ENCODE results near the gene FAP. TPM values are rescaled to one million over a fixed set of nuclear protein-coding genes. Genes with fewer than 3 reads are reported as not detected.

Gene FAP
- total RNA-seq, 1 experiment from 2014 or later = not detected

DNA sequence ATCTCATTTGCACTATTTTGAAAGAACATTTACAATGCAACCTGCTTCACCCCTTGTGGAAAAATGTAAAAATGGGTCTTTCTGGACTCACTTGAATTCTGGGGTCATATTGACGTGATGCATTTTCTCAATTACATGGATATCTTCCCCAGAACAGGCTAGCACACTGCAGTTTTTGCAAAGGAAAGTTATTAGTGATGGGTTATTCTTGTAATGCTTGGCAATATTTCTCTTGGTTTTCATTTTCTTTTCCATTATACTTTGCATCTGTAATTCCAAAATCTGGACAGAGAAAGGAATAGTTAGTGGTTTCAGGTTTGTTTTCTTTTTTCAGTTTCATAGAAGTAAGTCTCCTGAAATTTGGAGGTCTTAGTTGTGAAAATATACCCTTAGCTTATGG, 24.8 kb upstream of the FAP start (continued):
- TF ChIP-seq, protein P1, sequence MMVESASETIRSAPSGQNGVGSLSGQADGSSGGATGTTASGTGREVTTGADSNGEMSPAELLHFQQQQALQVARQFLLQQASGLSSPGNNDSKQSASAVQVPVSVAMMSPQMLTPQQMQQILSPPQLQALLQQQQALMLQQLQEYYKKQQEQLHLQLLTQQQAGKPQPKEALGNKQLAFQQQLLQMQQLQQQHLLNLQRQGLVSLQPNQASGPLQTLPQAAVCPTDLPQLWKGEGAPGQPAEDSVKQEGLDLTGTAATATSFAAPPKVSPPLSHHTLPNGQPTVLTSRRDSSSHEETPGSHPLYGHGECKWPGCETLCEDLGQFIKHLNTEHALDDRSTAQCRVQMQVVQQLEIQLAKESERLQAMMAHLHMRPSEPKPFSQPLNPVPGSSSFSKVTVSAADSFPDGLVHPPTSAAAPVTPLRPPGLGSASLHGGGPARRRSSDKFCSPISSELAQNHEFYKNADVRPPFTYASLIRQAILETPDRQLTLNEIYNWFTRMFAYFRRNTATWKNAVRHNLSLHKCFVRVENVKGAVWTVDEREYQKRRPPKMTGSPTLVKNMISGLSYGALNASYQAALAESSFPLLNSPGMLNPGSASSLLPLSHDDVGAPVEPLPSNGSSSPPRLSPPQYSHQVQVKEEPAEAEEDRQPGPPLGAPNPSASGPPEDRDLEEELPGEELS (CRISPR knock-in tag; IDR thresholded peaks at IDR 0.05) = no peak
- TF ChIP-seq NR1H2 (CRISPR knock-in tag; IDR thresholded peaks at IDR 0.05) (no peak), ELF4 (CRISPR knock-in tag; IDR thresholded peaks at IDR 0.05; ENCODE audit: low read depth) (no peak), SMAD3 (CRISPR knock-in tag; IDR thresholded peaks at IDR 0.05; ENCODE audit: borderline replicate concordance) (no peak), CREB1 (CRISPR knock-in tag; IDR thresholded peaks at IDR 0.05) (no peak), NFE2L1 (CRISPR knock-in tag; IDR thresholded peaks at IDR 0.05) (no peak), ERG (CRISPR knock-in tag; IDR thresholded peaks at IDR 0.05) (no peak), ZNF219 (CRISPR knock-in tag; IDR thresholded peaks at IDR 0.05; ENCODE audit: borderline replicate concordance) (no peak)

DNA sequence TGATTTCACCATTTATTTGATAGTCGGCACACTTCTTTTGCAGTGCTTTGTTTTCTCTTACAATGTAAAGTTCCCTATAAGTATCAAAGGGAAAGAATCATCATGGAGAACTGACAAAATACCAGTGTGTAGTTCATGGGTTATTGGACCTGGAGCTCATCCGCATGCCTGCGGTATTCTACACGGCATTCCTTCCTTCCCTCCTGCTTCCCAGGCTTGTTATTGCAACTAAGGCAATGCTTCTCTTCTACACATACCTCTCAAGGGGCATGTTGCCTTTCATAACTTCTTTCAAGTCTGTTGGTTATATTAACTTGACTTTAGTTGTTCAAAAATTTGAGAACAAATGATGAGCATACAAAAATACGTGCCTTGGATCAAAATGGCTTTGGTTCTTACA, 24.3 kb upstream of the FAP start:
- Mint-ChIP-seq H3K4me3 (no peak overlapping the region), H3K27ac (no peak overlapping the region; the same call in 1 of the 2 replicates), H3K27me3 (ENCODE audit: low read depth) (no peaks in the 10 kb centered on the region), H3K36me3 (no peaks in the 10 kb centered on the region), H3K4me1 (no peaks in the 10 kb centered on the region), H3K9me3 (no peaks in the 10 kb centered on the region)
- no peak for DNase-seq (ENCODE audit: low spot score)
- ChIA-PET POLR2A (no interaction called here), CTCF (interaction anchor here (0.6 kb wide), 1 partner anchor 30 kb away, joined by 3 read pairs; no protein-coding TSS in a partner anchor)
- no peak for TF ChIP-seq ZNF232 (CRISPR knock-in tag; IDR thresholded peaks at IDR 0.05)
- TF ChIP-seq ESRRA (CRISPR knock-in tag; IDR thresholded peaks at IDR 0.05; ENCODE audit: borderline replicate concordance) = no peak
- TF ChIP-seq AFF4 (CRISPR knock-in tag; IDR thresholded peaks at IDR 0.05; ENCODE audit: borderline replicate concordance) = no peak
- TF ChIP-seq ERG (CRISPR knock-in tag; IDR thresholded peaks at IDR 0.05) = no peak
- no peak for TF ChIP-seq MLX (CRISPR knock-in tag; IDR thresholded peaks at IDR 0.05)
- ATAC-seq = no peak

- no peak overlapping the region for H3K4me3 Mint-ChIP-seq
- DNase-seq (ENCODE audit: low spot score) (no peak), ATAC-seq (peak; percentile 26; the same call in 1 of the 2 replicates)
- no peak overlapping the region for H3K27ac Mint-ChIP-seq
- no peaks in the 10 kb centered on the region for H3K27me3 Mint-ChIP-seq (ENCODE audit: low read depth)
- ChIA-PET CTCF (no interaction called here), POLR2A (no interaction called here)
- TF ChIP-seq, protein P2, sequence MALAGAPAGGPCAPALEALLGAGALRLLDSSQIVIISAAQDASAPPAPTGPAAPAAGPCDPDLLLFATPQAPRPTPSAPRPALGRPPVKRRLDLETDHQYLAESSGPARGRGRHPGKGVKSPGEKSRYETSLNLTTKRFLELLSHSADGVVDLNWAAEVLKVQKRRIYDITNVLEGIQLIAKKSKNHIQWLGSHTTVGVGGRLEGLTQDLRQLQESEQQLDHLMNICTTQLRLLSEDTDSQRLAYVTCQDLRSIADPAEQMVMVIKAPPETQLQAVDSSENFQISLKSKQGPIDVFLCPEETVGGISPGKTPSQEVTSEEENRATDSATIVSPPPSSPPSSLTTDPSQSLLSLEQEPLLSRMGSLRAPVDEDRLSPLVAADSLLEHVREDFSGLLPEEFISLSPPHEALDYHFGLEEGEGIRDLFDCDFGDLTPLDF (CRISPR knock-in tag; IDR thresholded peaks at IDR 0.05) = no peak
- TF ChIP-seq USF1 (CRISPR knock-in tag; IDR thresholded peaks at IDR 0.05) (no peak), ZNF232 (CRISPR knock-in tag; IDR thresholded peaks at IDR 0.05) (no peak), EMX1 (CRISPR knock-in tag; IDR thresholded peaks at IDR 0.05) (no peak), JUN (CRISPR knock-in tag; IDR thresholded peaks at IDR 0.05) (no peak), CBFB (CRISPR knock-in tag; IDR thresholded peaks at IDR 0.05; ENCODE audit: low read depth) (no peak), TEAD1 (CRISPR knock-in tag; IDR thresholded peaks at IDR 0.05) (no peak), ZNF396 (CRISPR knock-in tag; IDR thresholded peaks at IDR 0.05; ENCODE audit: borderline replicate concordance) (no peak), JAZF1 (CRISPR knock-in tag; IDR thresholded peaks at IDR 0.05) (no peak), SMAD4 (CRISPR knock-in tag; IDR thresholded peaks at IDR 0.05) (no peak)
- TF ChIP-seq, protein P3, sequence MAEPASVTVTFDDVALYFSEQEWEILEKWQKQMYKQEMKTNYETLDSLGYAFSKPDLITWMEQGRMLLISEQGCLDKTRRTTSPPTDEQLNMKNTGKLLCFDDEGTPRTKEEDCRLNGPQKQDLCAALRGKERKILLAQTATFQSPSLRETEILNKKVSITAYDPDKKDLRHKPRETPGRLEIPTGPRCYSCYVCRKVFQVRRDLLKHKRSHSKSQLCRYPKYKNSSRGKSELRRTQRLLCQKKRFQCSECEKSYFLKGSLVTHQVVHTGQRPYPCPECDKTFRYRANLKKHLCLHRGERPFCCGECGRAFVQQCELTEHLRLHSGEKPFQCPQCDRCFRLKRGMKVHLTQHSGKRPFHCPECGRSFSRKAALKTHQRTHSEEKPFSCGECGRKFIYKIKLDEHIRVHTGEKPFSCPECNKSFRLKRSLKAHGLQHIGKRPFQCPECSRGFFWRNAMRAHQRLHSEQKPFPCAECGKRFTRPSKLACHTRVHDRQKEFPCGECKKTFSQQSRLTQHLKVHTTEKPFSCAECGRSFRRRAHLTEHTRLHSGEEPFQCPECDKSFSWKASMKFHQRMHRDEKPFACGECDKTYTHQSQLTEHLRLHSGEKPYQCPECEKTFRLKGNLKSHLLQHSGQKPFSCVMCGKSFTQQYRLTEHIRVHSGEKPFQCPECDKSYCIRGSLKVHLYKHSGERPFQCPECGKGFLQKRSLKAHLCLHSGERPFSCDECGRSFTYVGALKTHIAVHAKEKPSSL (CRISPR knock-in tag; conservative IDR thresholded peaks at IDR 0.05) = no peak
- H3K36me3 Mint-ChIP-seq = no peaks in the 10 kb centered on the region
- no peaks in the 10 kb centered on the region for H3K9me3 Mint-ChIP-seq
- peaks cover 7% of the 10 kb centered on the region for H3K4me1 Mint-ChIP-seq
These were observed 23.2 kb upstream of the FAP start for GRCh38 chr2:162266460-162266760.

Data from WTC11 (cell line).